Measurements from ENCODE around the gene KRT76. TPM values are rescaled to one million over a fixed set of nuclear protein-coding genes. Genes with fewer than 3 reads are reported as not detected.
A peak's percentile ranks its signal among the peaks of the same experiment; 100 is the strongest.
"Not testable (repeated sequence)": the region's sequence is repeated elsewhere in the genome, so short reads cannot be mapped to it uniquely, and the experiment has no call there.

KRT76 gene
- total RNA-seq, 1 experiment from 2014 or later, result not detected

DNA sequence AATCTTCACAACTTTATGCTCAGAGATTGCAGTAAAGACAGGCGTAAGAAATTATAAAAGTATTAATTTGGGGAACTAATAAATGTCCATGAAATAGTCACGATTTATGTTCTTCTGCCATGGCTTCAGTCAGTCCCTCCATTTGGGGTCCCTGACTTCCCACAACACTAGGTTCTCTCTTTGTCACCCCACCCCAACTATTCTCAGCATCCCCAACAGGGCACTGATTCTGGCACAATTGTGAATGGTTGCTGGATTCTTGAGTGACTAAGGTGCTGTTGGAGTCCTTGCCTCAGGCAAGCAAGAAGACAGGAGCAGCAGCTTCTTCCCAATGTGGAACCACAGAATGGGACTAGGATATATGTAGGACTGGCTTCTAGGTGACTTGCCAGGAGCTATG lies 15.3 kb downstream of the KRT76 start:
- Histone ChIP-seq H3K9me3 (ENCODE audit: control insufficient read depth in 1 of 2, insufficient read depth in 1 of 2, low read depth in 1 of 2, low read length in 2 of 2) (no peaks in the 10 kb centered on the region), H3K4me2 (ENCODE audit: low read length) (no peak overlapping the region), H3K9me2 (ENCODE audit: insufficient read depth) (no peaks in the 10 kb centered on the region), H4K20me1 (ENCODE audit: insufficient read depth) (no peaks in the 10 kb centered on the region), H3K79me2 (ENCODE audit: insufficient read depth, low read length) (no peaks in the 10 kb centered on the region), H3K4me1 (ENCODE audit: control insufficient read depth in 1 of 2, insufficient read depth in 2 of 2, low read length in 2 of 2) (no peaks in the 10 kb centered on the region), H3K9ac (ENCODE audit: low read length) (no peak overlapping the region), H2AFZ (ENCODE audit: low read depth, low read length, poor library complexity, severe bottlenecking) (no peak overlapping the region), H3K36me3 (ENCODE audit: control insufficient read depth in 1 of 2, insufficient read depth in 2 of 2, low read length in 2 of 2) (no peaks in the 10 kb centered on the region), H3K27me3 (ENCODE audit: insufficient read depth, low read length) (peaks cover 25% of the 10 kb centered on the region), H3K4me3 (replicated peaks in 1 of 2; ENCODE audit: low read depth in 1 of 2, low read length in 2 of 2) (no peak overlapping the region), H3K27ac (ENCODE audit: low read depth, low read length) (no peak overlapping the region)
- POLR2A ChIA-PET, result no interaction called here
- intact Hi-C loops (cut with micrococcal nuclease), result no loop called here
- DNase-seq (ENCODE audit: low read depth, low spot score), result no peak
- no TSS peak for BruUV-seq (replicated peaks)
- CTCF ChIA-PET, result no interaction called here
- RAD21 ChIA-PET (ENCODE audit: low non-redundant PET in 1 of 2, low total read pairs in 2 of 2, uncharacterized antibody in 2 of 2, unreplicated experiment in 2 of 2), result no interaction called here
- TF ChIP-seq EZH2phosphoT487 (IDR thresholded peaks at IDR 0.05; ENCODE audit: borderline replicate concordance) (no peak), POLR2AphosphoS5 (IDR thresholded peaks at IDR 0.05; ENCODE audit: low read depth, low read length) (no peak)
- no peak for ATAC-seq

- POLR2A ChIA-PET; ATAC-seq; intact Hi-C loops (cut with micrococcal nuclease); H3K9me2 ChIP-seq (ENCODE audit: insufficient read depth); H3K4me2 ChIP-seq (ENCODE audit: low read length); CTCF ChIA-PET; H4K20me1 ChIP-seq (ENCODE audit: insufficient read depth); BruUV-seq (replicated peaks); H3K4me3 ChIP-seq (replicated peaks in 1 of 2; ENCODE audit: low read depth in 1 of 2, low read length in 2 of 2); H3K79me2 ChIP-seq (ENCODE audit: insufficient read depth, low read length); RAD21 ChIA-PET (ENCODE audit: low non-redundant PET in 1 of 2, low total read pairs in 2 of 2, uncharacterized antibody in 2 of 2, unreplicated experiment in 2 of 2); H3K4me1 ChIP-seq (ENCODE audit: control insufficient read depth in 1 of 2, insufficient read depth in 2 of 2, low read length in 2 of 2); DNase-seq (ENCODE audit: low read depth, low spot score); H3K9me3 ChIP-seq (ENCODE audit: control insufficient read depth in 1 of 2, insufficient read depth in 1 of 2, low read depth in 1 of 2, low read length in 2 of 2); H2AFZ ChIP-seq (ENCODE audit: low read depth, low read length, poor library complexity, severe bottlenecking); H3K36me3 ChIP-seq (ENCODE audit: control insufficient read depth in 1 of 2, insufficient read depth in 2 of 2, low read length in 2 of 2); H3K27ac ChIP-seq (ENCODE audit: low read depth, low read length); H3K9ac ChIP-seq (ENCODE audit: low read length): not testable (repeated sequence)
- peak; percentile 41; the same call in 1 of the 2 replicates for TF ChIP-seq CBX3 (IDR thresholded peaks at IDR 0.05; ENCODE audit: low read depth)
- peaks cover 31% of the 10 kb centered on the region for H3K27me3 ChIP-seq (ENCODE audit: insufficient read depth, low read length)
Measured at GRCh38 chr12:52761218-52761617, 15.9 kb downstream of the KRT76 start.

DNA sequence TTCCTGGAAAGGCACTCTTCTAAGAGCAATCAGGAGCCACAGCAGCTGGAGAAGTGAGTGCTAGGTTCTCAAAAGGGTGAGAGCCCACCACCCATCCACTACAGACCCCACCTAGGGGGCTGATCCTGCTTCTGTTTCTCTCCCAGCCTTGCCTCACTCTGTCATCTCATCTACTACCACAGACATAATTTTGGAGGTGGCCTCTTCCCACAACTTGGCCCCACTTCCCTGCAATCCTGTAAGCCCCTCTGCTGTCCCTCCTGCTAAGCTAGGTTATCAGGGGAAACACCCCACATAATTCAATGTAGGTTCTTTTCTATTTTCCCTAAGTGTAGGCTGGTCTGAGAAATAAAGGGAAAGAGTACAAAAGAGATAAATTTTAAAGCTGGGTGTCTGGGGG lies 16.5 kb downstream of the KRT76 start:
- Histone ChIP-seq H4K20me1 (ENCODE audit: insufficient read depth) (no peaks in the 10 kb centered on the region), H3K4me1 (ENCODE audit: control insufficient read depth in 1 of 2, insufficient read depth in 2 of 2, low read length in 2 of 2) (no peaks in the 10 kb centered on the region), H3K9me3 (ENCODE audit: control insufficient read depth in 1 of 2, insufficient read depth in 1 of 2, low read depth in 1 of 2, low read length in 2 of 2) (no peaks in the 10 kb centered on the region), H3K4me2 (ENCODE audit: low read length) (no peak overlapping the region), H3K9ac (ENCODE audit: low read length) (no peak overlapping the region), H2AFZ (ENCODE audit: low read depth, low read length, poor library complexity, severe bottlenecking) (no peak overlapping the region), H3K27me3 (ENCODE audit: insufficient read depth, low read length) (peaks cover 33% of the 10 kb centered on the region), H3K4me3 (replicated peaks in 1 of 2; ENCODE audit: low read depth in 1 of 2, low read length in 2 of 2) (no peak overlapping the region), H3K27ac (ENCODE audit: low read depth, low read length) (no peak overlapping the region), H3K79me2 (ENCODE audit: insufficient read depth, low read length) (no peaks in the 10 kb centered on the region), H3K36me3 (ENCODE audit: control insufficient read depth in 1 of 2, insufficient read depth in 2 of 2, low read length in 2 of 2) (no peaks in the 10 kb centered on the region), H3K9me2 (ENCODE audit: insufficient read depth) (no peaks in the 10 kb centered on the region)
- intact Hi-C loops (cut with micrococcal nuclease), result no loop called here
- no peak for ATAC-seq
- ChIA-PET CTCF (no interaction called here), RAD21 (ENCODE audit: low non-redundant PET in 1 of 2, low total read pairs in 2 of 2, uncharacterized antibody in 2 of 2, unreplicated experiment in 2 of 2) (no interaction called here), POLR2A (no interaction called here)
- no peak for DNase-seq (ENCODE audit: low read depth, low spot score)
- BruUV-seq (replicated peaks), result no TSS peak
- no peak for TF ChIP-seq EZH2phosphoT487 (IDR thresholded peaks at IDR 0.05; ENCODE audit: borderline replicate concordance)
- no peak for TF ChIP-seq YY1 (IDR thresholded peaks at IDR 0.05; ENCODE audit: extremely low read depth, insufficient replicate concordance, low read depth, low read length)
- TF ChIP-seq CEBPB (IDR thresholded peaks at IDR 0.05; ENCODE audit: low read depth), result no peak
- TF ChIP-seq SRF (IDR thresholded peaks at IDR 0.05; ENCODE audit: low read depth), result no peak
- TF ChIP-seq EZH2 (IDR thresholded peaks at IDR 0.05), result no peak
- no peak for TF ChIP-seq ZBTB33 (IDR thresholded peaks at IDR 0.05; ENCODE audit: extremely low read depth, insufficient replicate concordance, low read length)
- no peak for TF ChIP-seq CTCF (IDR thresholded peaks at IDR 0.05 in 2 of 3, conservative IDR thresholded peaks at IDR 0.05 in 1 of 3; ENCODE audit: borderline replicate concordance in 1 of 3, insufficient read depth in 1 of 3, low read depth in 2 of 3, low read length in 2 of 3)
- TF ChIP-seq CBX3 (IDR thresholded peaks at IDR 0.05; ENCODE audit: low read depth), result no peak
- no peak for TF ChIP-seq SIN3A (IDR thresholded peaks at IDR 0.05; ENCODE audit: low read depth)
